H1 (cell line): Measurements from ENCODE around the gene BCAS3. TPM values are rescaled to one million over a fixed set of nuclear protein-coding genes. Genes with fewer than 3 reads are reported as not detected.

Experiments
- CTCF ChIA-PET: fragments of 300-600 bp; sonication (Branson Sonifier 250); formaldehyde crosslinking; loops from one replicate; lab custom pipeline; 2021; ENCODE audit not compliant: partially characterized antibody; lab: Charles Lee
- POLR2A ChIA-PET: fragments of 300-600 bp; sonication (Branson Sonifier 250); formaldehyde crosslinking; loops from one replicate; lab custom pipeline; 2021; ENCODE audit warnings: inconsistent platforms; ENCODE audit not compliant: partially characterized antibody; lab: Charles Lee
- DNase-seq, 2 experiments: peaks; one replicate each; pipeline versions ENCODE4 v3.0.0 to v3.0.0-alpha.2; 2010 to 2022; ENCODE audit warnings: low spot score in 2 of 2, low read depth in 1 of 2, mixed read lengths in 1 of 2
- FAIRE-seq: peaks from 2 replicates; lab custom pipeline; 2011; peaks lifted over from hg19 to GRCh38; lab: Jason Lieb, UNC
- H2AFZ ChIP-seq: 2 replicates; pipeline ENCODE4 v1.8.1; 2012; ENCODE audit warnings: low read length, inconsistent platforms
- H2AK5ac ChIP-seq: 2 replicates; pipeline ENCODE4 v1.6.1; 2013; ENCODE audit warnings: low read depth, low read length
- H2BK120ac ChIP-seq: replicated peaks from 2 replicates; pipeline ENCODE3; 2013; ENCODE audit warnings: low read depth, low read length, inconsistent platforms
- H2BK12ac ChIP-seq: 2 replicates; pipeline ENCODE4 v1.6.1; 2013; ENCODE audit warnings: low read depth, low read length
- H2BK15ac ChIP-seq: 2 replicates; pipeline ENCODE4 v1.6.1; 2013; ENCODE audit warnings: low read length
- H2BK20ac ChIP-seq: 2 replicates; pipeline ENCODE4 v1.6.1; 2013; ENCODE audit warnings: low read length
- H2BK5ac ChIP-seq: 2 replicates; pipeline ENCODE4 v1.6.1; 2013; ENCODE audit warnings: low read depth, low read length
- H3K14ac ChIP-seq: 2 replicates; pipeline ENCODE4 v1.6.1; 2013; ENCODE audit warnings: inconsistent platforms; ENCODE audit not compliant: insufficient read length
- H3K18ac ChIP-seq: 2 replicates; pipeline ENCODE4 v1.6.1; 2013; ENCODE audit warnings: low read length; ENCODE audit errors: extremely low read depth
- H3K23ac ChIP-seq: 2 replicates; pipeline ENCODE4 v1.6.1; 2013; ENCODE audit warnings: inconsistent platforms; ENCODE audit not compliant: insufficient read length
- H3K23me2 ChIP-seq: 2 replicates; pipeline ENCODE4 v1.6.1; 2013; ENCODE audit warnings: low read depth, low read length
- H3K27ac ChIP-seq: 2 replicates; pipeline ENCODE4 v1.6.1; 2011; ENCODE audit warnings: low read depth, low read length, inconsistent platforms
- H3K27me3 ChIP-seq, 4 experiments: replicated peaks in 1 of 4; 1 replicate in 1 of 4; 2 replicates in 3 of 4; pipeline versions ENCODE4 v1.6.1 to v1.8.1; 2011 to 2013; ENCODE audit warnings: low read length in 3 of 4, mild to moderate bottlenecking in 3 of 4, inconsistent platforms in 2 of 4, mixed read lengths in 2 of 4, moderate library complexity in 1 of 4; ENCODE audit not compliant: control insufficient read depth in 3 of 4, insufficient read depth in 3 of 4; ENCODE audit errors: extremely low read depth in 1 of 4
- H3K36me3 ChIP-seq, 4 experiments: 2 replicates each; pipeline versions ENCODE4 v1.6.1 to v1.8.1; 2011 to 2013; ENCODE audit warnings: mild to moderate bottlenecking in 4 of 4, low read length in 3 of 4, moderate library complexity in 2 of 4, control low read depth in 1 of 4, inconsistent platforms in 1 of 4; ENCODE audit not compliant: insufficient read depth in 4 of 4, control insufficient read depth in 2 of 4
- H3K4ac ChIP-seq: replicated peaks from 2 replicates; pipeline ENCODE3; 2013; ENCODE audit warnings: low read length, low read depth, mixed read lengths, inconsistent platforms; ENCODE audit not compliant: insufficient read length
- H3K4me1 ChIP-seq, 4 experiments: replicated peaks in 1 of 4; 1 replicate in 1 of 4; 2 replicates in 3 of 4; pipeline versions ENCODE4 v1.6.1 to v1.8.1; 2011 to 2013; ENCODE audit warnings: low read length in 3 of 4, inconsistent platforms in 2 of 4, mixed read lengths in 1 of 4; ENCODE audit not compliant: insufficient read depth in 4 of 4, control insufficient read depth in 3 of 4
- H3K4me2 ChIP-seq, 2 experiments: 2 replicates each; pipeline versions ENCODE4 v1.6.1 to v1.8.1; 2011 to 2013; ENCODE audit warnings: low read depth in 2 of 2, low read length in 2 of 2, control low read depth in 1 of 2, inconsistent platforms in 1 of 2, mild to moderate bottlenecking in 1 of 2; ENCODE audit not compliant: insufficient read depth in 1 of 2
- H3K4me3 ChIP-seq, 4 experiments: fragments of 200-600, 300-600 bp in 1 of 4; sonication (generic), shearing (Covaris generic), sonication (Bioruptor Twin) in 1 of 4; 2 replicates each; pipeline versions ENCODE4 v1.5.1 to v1.8.1; 2011 to 2016; ENCODE audit warnings: low read length in 4 of 4, low read depth in 3 of 4, control low read depth in 2 of 4, inconsistent platforms in 2 of 4, mild to moderate bottlenecking in 2 of 4, mixed read lengths in 1 of 4, moderate library complexity in 1 of 4; ENCODE audit not compliant: insufficient read depth in 2 of 4; ENCODE audit errors: extremely low read depth in 1 of 4
- H3K56ac ChIP-seq: replicated peaks from 2 replicates; pipeline ENCODE3; 2013; ENCODE audit warnings: low read depth, mild to moderate bottlenecking, mixed read lengths, low read length, inconsistent platforms; ENCODE audit not compliant: insufficient read length
- H3K79me1 ChIP-seq: 2 replicates; pipeline ENCODE4 v1.6.1; 2013; ENCODE audit warnings: low read depth, low read length, control low read depth
- H3K79me2 ChIP-seq, 2 experiments: 2 replicates each; pipeline versions ENCODE4 v1.6.1 to v1.8.1; 2012 to 2013; ENCODE audit warnings: low read length in 2 of 2, mild to moderate bottlenecking in 2 of 2, inconsistent platforms in 1 of 2; ENCODE audit not compliant: insufficient read depth in 2 of 2, control insufficient read depth in 1 of 2
- H3K9ac ChIP-seq, 4 experiments: replicated peaks in 1 of 4; 1 replicate in 1 of 4; 2 replicates in 3 of 4; pipeline versions ENCODE4 v1.6.1 to v1.8.1; 2011 to 2013; ENCODE audit warnings: low read depth in 3 of 4, low read length in 3 of 4, control low read depth in 2 of 4, mild to moderate bottlenecking in 2 of 4, moderate library complexity in 2 of 4, inconsistent platforms in 1 of 4; ENCODE audit errors: extremely low read depth in 1 of 4
- H3K9me3 ChIP-seq, 2 experiments: 2 replicates each; pipeline versions ENCODE4 v1.6.1 to v1.8.1; 2012 to 2013; ENCODE audit warnings: mild to moderate bottlenecking in 2 of 2, moderate library complexity in 2 of 2, control low read depth in 1 of 2, inconsistent platforms in 1 of 2, low read depth in 1 of 2, low read length in 1 of 2, mixed read lengths in 1 of 2; ENCODE audit not compliant: insufficient read depth in 2 of 2
- H4K20me1 ChIP-seq, 2 experiments: replicated peaks in 1 of 2; 2 replicates each; pipeline versions ENCODE3 to v1.8.1; 2011 to 2013; ENCODE audit warnings: inconsistent platforms in 2 of 2, low read length in 2 of 2, mild to moderate bottlenecking in 1 of 2; ENCODE audit not compliant: insufficient read depth in 2 of 2, control insufficient read depth in 1 of 2
- H4K5ac ChIP-seq: 2 replicates; pipeline ENCODE4 v1.6.1; 2013; ENCODE audit warnings: low read length, low read depth, mixed read lengths, inconsistent platforms; ENCODE audit not compliant: insufficient read length
- H4K8ac ChIP-seq: 2 replicates; pipeline ENCODE4 v1.8.0; 2013; ENCODE audit warnings: mild to moderate bottlenecking, moderate library complexity, low read length, inconsistent platforms; ENCODE audit not compliant: insufficient read depth; ENCODE audit errors: extremely low read depth
- H4K91ac ChIP-seq: replicated peaks from 2 replicates; pipeline ENCODE3; 2013; ENCODE audit warnings: low read length, mixed read lengths, inconsistent platforms; ENCODE audit not compliant: insufficient read length
- USF2 ChIP-seq: IDR thresholded peaks from 2 replicates; pipeline ENCODE4 v1.6.1; 2011; ENCODE audit warnings: low read length, improper control_type of control experiment
- WGBS, 2 experiments: shearing (Covaris generic) in 1 of 2; methylation state at CpG; one replicate each; pipeline versions ENCODE4 v1.1.6 to v1.1.7; 2013 to 2015; ENCODE audit warnings: low lambda C conversion rate in 2 of 2, mixed read lengths in 2 of 2, inconsistent platforms in 1 of 2, low coverage in 1 of 2, missing lambda C conversion rate in 1 of 2; ENCODE audit not compliant: insufficient replicate concordance in 2 of 2, insufficient coverage in 1 of 2, insufficient read length in 1 of 2; ENCODE audit errors: extremely low coverage in 1 of 2, missing lambda C conversion rate in 1 of 2; 5-methylcytosine and 5-hydroxymethylcytosine counted together
- polyA plus RNA-seq, 7 experiments: library from polyadenylated mRNA; depleted of rRNA in 3 of 7; stranded (reverse) in 5 of 7; unstranded in 2 of 7; fragments of >200 nt in 5 of 7; fragments of 200-250 nt in 2 of 7; gene quantifications; 1 replicate in 5 of 7; 2 replicates in 1 of 7; 4 replicates in 1 of 7; pipeline versions ENCODE4 v1.2.1 to v1.2.3, GENCODE V29; 2011 to 2013; ENCODE audit warnings: missing spikeins in 2 of 7, mixed read lengths in 2 of 7
- total RNA-seq: library from RNA; stranded (reverse); fragmentation: NEBNext Ultra II Directional; extraction: Animal tissue kit (Norgen Biotek cat#: 25700); gene quantifications from 2 replicates; pipeline ENCODE4 v1.2.1, GENCODE V29; 2021

BCAS3 gene
- total and polyA plus RNA-seq, 2 of the 8 experiments (the other 6 are each of a cell fraction or from before 2014, with no cell fraction given) = 9.9 to 13.3 TPM

- H3K9me3 ChIP-seq = no peaks in the 10 kb centered on the region
- no peak overlapping the region for H3K4me2 ChIP-seq
- H3K27me3 ChIP-seq = no peaks in the 10 kb centered on the region
- ChIA-PET CTCF (no interaction called here), POLR2A (no interaction called here)
- no peak overlapping the region for H3K56ac ChIP-seq
- H3K14ac ChIP-seq = no peak overlapping the region
- no peak overlapping the region for H2BK12ac ChIP-seq
- no peak overlapping the region for H2BK15ac ChIP-seq
- no peak overlapping the region for H4K5ac ChIP-seq
- H3K18ac ChIP-seq = no peak overlapping the region
- no peak for TF ChIP-seq USF2
- H3K23me2 ChIP-seq = no peaks in the 10 kb centered on the region
- no peak overlapping the region for H2BK5ac ChIP-seq
- H3K4me3 ChIP-seq = no peak overlapping the region
- FAIRE-seq (no peak), DNase-seq (no peak)
- no peak overlapping the region for H4K8ac ChIP-seq
- H2AK5ac ChIP-seq = no peak overlapping the region
- H2BK20ac ChIP-seq = no peak overlapping the region
- H3K4me1 ChIP-seq = peaks cover 0 to 3% (median under 1%) of the 10 kb centered on the region in 4 experiments; a peak in 1 of 7 replicates
- no peaks in the 10 kb centered on the region for H3K79me1 ChIP-seq
- no peak overlapping the region for H3K27ac ChIP-seq
- no peak overlapping the region for H3K23ac ChIP-seq
- no peak overlapping the region for H3K4ac ChIP-seq
- H2AFZ ChIP-seq = no peak overlapping the region
- H2BK120ac ChIP-seq = no peak overlapping the region
- WGBS, 2 experiments = 91% methylated on average over 5 of the region's 5 CpGs; no CpG with 5 or more reads in 1 of the 2 experiments
- H4K20me1 ChIP-seq = no peaks in the 10 kb centered on the region
- no peak overlapping the region for H4K91ac ChIP-seq
- H3K79me2 ChIP-seq = no peaks in the 10 kb centered on the region
- H3K9ac ChIP-seq = no peak overlapping the region
- no peaks in the 10 kb centered on the region for H3K36me3 ChIP-seq
These were observed 327.7 kb downstream of the BCAS3 start for GRCh38 chr17:61005358-61005757.
